Activated gamma-delta T cell (primary cell): Measurements from ENCODE around the gene MARCO.

Experiments
- DNase-seq: peaks from one replicate; lab custom pipeline; 2025; lab: John Stamatoyannopoulos, UW
- total RNA-seq, 2 donors: gene quantifications; one replicate each; lab custom pipeline; 2026; lab: John Stamatoyannopoulos, UW

MARCO gene, protein sequence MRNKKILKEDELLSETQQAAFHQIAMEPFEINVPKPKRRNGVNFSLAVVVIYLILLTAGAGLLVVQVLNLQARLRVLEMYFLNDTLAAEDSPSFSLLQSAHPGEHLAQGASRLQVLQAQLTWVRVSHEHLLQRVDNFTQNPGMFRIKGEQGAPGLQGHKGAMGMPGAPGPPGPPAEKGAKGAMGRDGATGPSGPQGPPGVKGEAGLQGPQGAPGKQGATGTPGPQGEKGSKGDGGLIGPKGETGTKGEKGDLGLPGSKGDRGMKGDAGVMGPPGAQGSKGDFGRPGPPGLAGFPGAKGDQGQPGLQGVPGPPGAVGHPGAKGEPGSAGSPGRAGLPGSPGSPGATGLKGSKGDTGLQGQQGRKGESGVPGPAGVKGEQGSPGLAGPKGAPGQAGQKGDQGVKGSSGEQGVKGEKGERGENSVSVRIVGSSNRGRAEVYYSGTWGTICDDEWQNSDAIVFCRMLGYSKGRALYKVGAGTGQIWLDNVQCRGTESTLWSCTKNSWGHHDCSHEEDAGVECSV
- 0 reads per million in 2 donors for total RNA-seq

DNA sequence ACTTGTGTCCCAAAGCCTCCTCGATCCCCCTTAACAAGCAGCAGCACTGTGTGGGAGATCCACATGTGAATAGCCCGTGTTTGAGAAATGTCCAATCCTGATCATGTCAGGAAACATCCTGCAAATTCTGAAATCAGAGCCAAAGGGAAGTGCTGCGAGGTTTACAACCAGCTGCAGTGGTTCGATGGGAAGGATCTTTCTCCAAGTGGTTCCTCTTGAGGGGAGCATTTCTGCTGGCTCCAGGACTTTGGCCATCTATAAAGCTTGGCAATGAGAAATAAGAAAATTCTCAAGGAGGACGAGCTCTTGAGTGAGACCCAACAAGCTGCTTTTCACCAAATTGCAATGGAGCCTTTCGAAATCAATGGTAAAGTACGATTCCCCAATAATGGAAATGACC, at the start of gene MARCO:
Gene MARCO (plus strand): TSS at position 164 of the 400 bp plus-strand sequence. CDS start 107 bp downstream, at position 271.
- no peak for DNase-seq

DNA sequence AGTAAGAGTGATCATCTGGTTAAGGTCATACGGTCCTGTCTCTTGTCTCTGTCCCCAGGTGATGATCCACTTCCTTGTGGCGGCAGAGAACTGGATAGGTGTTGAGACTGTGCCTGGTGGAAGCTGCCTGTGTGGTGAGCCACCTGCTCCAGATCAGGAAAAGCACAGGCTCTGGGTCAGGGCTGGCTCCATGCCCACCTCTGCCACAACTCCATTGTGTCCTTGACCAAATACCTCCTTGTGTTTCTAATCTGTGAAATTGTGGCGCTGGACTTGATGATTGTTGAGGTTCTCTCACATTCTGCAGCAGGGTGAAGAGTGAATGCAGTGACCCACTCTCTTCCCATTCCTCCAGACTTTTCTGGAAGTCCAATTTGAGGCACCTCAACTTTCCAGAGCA, 48.9 kb upstream of the MARCO start:
- DNase-seq = no peak

GRCh38 chr2:118902266-118903028, 39.5 kb upstream of the MARCO start:
- no peak for DNase-seq

GRCh38 chr2:118903029-118903351, 39.0 kb upstream of the MARCO start:
- DNase-seq = no peak

DNA sequence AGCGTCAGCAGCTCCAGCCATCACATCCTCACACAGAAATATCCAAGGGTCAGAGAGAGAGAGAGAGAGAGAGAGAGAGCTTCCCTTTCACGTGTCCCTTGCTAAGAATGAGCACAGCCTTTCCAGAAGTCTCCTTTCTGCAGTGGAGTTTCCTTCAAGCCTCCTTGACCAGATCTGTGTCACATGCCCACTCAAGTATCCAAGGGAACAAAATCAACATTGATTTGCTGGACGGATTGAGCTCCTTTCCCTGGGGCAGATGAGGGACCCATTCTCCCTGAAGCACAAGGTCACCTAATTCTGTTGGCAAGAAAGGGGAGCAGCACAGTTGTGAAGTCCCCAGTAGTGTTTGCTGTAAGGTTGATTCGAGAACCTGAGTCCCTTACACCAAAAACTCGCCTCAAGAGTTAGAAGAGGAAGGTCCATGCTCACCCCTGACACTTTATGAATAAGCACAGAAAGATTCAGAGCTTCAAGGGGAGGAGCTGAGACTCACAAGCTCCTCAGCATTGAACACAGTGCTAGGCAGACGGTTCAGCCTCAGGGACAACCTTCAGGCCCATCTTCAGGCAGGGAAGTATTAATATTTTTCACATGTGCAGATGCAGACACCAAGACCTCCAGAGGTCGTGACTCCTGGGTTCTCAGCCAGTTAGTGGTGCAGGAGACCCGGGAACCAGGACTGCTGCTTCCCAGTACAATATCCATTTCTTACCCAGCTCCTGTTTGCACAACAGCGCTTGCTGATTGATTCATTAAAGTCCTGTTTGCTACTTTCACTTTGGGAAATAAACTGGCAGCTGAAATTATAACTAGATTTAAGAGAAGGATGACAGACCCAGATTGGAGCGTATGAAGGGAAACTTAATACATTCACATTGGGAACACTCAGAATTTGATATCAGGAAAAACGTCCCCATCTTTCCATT, 38.2 kb upstream of the MARCO start:
- DNase-seq = no peak

GRCh38 chr2:118905206-118905605, 36.8 kb upstream of the MARCO start:
- DNase-seq = no peak

- DNase-seq = no peak
Observed at GRCh38 chr2:118906186-118906585, 35.8 kb upstream of the MARCO start.

DNA sequence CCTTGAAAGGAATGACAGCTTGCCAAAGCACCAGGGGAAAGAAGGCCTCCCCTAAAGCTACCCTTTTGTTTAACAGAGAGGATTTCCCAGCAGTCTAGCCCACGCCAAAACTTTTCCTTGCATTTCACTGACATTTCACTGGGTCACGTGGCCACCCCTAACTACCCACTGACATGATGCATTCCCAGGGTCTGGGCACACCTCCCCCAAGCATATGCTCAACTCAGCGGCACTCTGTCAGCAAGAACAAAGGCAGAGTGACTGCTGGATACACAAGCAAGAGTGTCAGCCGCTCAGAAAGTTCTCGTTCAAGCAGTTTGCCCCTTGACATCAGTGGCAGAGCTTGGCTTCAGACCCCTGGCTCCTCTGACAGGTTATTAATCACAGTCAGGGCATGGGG, 34.2 kb upstream of the MARCO start:
- no peak for DNase-seq

DNA sequence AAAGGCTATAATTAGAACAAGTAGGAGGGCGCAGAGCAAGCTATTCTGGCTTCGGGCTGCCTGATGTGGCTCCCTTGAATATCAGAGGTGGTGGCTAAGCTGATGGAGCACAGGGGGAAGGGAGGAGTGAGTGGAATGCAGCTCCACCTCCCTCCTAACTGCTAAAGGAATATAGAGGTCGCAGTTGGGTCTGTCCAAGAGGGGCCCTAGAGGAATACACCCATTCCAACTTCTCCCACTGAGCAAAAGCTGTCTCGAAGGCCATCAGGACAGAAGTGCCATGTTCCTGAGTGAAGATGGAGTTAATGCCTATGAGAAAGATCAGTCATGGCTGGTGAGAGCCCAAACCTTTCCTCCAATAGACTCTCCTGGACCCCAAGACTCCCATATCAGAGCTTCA, 32.8 kb upstream of the MARCO start:
- DNase-seq = no peak

DNA sequence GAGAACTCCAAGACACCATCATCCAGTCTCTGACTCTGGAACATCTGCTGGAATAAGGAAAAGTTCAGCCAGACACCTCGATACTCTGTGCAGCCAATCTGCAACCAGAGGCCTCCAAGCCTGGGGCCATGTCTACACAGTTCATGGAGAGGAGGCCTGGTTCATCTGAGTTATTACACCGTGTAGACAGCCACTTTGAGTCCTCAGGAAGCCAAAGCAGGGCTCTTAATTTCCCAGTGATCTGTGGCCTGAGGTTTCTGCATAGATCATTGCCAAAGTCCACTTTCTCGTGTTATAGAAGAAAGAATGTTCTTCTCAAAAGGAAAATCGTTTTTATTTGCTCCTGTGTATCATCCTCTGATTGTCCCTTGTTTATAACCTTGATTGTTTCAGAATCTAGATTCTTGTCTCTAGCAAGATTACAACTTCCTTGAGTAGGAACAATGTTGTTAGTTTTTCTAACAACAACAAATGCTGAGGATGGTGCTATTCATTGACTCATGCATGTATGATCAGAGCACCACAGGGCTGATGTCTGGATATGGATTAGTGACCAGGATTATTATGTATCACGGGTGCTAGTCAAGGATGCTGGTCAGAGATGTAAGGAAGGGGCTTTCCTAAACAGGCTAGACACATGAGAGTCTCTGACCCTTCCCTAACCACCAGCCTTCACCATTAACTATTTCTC, 30.7 kb upstream of the MARCO start:
- DNase-seq = no peak

- no peak for DNase-seq
Observed at GRCh38 chr2:118911936-118912335, 30.1 kb upstream of the MARCO start.

DNA sequence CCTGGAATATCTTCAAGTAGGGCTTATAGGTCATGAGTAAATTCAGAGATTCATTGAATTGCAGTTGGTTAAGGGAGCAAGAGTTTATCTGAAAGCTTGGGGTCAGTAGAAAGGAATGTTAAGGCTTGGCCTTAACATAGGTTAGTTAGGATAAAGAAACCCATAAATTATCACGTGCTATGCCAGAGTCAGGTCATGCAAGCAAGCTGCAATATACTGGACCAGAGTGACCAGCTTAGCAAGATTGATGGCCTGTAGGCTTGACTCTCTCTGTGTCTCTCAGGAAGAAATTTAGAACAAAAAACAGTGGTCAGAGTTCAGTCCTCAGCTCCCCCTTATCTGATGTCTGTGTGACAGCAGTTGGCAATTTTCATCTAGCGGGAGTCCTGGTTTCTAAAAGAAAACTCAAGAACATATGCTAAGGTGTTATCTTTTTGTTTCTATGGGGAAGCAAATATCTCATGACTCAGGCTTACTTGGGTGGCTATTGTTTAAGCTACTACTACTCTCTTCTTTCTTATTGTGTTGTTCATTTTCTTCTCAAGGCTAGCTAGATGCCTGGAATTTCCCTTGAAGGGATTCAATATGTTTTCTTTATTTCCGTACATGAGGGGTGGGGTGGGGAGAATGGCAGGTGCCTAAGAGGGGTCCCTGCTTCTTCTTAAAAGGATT, 28.7 kb upstream of the MARCO start:
- DNase-seq = no peak

DNA sequence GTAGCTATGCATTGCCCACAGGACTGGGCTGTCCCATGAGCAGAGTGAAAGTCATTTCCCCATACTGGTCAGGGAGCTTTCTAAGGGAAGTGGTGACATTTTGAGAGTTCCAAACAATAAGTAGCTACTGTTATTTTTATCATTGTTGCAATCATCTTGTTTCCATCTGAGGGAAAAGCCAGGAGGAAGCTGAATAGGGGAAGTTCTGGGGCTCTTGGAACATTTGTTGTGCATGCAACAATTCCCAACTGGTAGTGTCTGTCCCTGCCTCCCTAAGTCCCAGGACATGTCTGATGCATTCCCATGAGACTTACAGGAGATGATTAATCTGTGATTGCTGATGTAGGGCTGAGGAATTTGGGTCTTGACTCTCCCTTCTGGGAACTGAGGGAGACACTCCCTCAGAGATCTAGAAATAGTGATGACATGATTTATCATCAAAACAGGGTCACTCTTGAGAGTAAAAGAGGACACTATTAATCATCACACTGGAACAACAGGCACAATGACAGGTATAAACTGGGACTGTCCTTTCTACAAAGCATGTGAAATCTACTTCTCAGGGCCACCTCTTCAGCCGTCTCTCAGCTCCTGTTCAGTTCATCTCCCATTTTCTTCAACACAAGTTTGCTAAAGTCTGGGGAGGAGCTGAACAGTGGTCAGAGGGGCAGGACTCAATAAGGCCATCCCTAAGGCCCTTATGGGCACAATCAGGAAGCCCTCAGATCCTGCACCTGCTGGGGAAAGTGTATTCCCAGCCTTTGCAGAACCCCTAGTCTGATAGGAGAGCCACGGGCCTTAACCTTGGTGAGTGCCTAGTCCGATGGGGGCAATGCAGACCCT, 28.0 kb upstream of the MARCO start:
- DNase-seq = no peak

DNA sequence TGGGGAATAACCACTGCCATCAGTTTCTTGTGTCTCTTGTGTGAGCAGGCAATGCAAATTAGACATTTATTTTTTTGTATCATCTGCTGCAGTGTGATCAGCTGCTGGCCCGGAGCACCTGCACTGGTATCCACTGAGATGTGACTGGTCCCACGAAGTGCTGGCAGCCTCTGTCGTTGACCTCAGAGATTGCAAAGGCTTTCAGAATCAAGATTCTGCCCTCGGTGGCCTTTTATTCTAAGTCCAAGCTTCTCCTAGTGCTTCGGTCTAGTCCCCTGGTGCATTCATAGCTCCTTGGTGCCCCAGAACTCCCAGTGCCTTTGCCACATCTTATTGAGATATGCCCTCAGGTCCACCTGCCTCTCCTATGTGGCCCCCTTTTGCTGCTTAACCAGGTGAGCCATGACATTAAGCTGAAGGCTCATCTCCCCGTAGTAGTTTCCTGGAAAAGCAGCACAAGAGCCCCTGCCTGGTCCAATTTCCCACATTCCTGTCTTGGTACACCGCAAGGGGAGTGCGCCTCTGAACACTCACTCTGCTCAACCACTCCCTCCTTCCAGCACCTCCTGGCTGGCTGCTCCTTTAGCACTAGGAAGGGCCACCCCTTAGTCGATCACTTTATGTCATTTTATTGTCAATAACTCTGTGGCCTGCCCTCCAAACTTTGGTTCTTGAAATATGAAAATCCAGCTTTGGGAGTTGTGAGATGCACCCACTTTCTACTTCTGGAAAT, 27.1 kb upstream of the MARCO start:
- no peak for DNase-seq

DNA sequence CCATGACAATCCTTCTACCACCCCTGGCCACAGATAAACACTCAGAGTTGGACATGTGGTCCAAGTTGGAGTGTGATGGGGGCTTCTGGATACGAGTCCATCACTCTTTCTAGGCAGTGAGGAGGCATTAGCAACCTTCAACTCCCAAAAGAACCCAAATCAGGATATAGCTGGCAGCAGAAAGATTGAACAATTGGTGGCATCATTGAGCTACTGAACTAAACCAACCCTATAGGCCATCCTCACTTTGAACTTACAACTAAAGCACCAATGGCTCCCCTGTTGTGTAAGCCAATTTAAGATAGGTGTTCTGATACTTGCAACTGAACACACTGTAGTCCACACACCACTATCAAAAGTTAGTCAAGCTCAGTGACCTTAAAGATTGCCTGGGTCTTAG, 24.0 kb upstream of the MARCO start:
- no peak for DNase-seq

DNA sequence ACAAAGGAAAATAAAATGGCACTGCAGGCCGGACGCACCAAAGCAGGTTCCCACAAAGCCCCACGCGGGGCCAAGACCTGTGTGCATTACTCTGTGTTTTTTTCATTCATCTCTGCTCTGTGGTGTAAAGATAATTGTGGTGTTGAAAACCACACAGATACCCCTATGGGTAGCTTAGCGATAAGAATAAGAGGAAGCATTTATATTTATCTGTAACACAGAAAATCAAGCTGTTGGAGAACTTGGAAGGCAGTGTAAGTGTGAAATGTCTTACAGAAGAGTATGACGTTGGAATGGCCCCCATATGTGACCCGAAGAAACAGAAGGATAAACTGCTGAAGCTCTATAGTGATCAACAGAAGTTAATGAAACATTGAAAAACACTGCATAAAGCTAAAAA, 20.3 kb upstream of the MARCO start:
- no peak for DNase-seq

- no peak for DNase-seq
Observed at GRCh38 chr2:118922254-118922653, 19.7 kb upstream of the MARCO start.

DNA sequence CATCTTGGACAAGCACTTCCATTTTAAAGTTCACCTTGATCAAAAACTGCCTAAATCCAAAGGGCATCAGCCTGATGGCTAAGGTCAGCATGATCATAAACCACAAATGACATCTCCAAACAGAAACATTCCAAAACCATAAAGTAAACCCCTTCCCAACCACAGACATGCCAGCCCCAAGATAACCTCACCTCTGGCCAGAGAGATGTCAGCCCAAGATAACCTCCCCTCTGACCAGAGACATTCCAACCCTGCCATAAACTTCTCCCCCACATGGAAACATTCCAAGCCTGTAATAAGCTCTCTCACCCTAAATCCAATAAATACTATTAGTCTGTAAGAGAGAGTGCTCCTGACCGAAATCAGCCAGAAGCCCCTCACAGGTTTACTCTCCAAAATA, 18.6 kb upstream of the MARCO start:
- DNase-seq = no peak

DNA sequence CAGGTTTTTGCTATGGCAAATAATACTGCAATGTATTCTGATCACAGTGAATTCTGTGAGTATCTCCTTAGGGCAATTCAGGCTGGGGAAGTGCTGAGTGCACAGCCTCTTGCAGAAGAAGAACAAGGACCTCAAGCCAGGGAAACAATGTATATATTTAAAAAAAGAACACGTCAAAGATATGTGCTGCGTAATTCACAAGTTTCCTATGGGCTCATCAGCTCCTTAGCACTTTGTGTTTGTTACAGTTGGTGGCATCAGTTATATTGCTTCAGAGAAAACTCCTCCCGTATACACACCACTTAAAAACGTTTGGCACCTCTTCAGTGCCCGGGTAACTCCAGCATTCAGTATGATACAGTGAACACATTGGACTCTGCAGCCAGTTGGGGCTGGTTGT, 16.5 kb upstream of the MARCO start:
- no peak for DNase-seq
